Measurements from ENCODE around the gene ZBTB42. TPM values are rescaled to one million over a fixed set of nuclear protein-coding genes. Genes with fewer than 3 reads are reported as not detected.
A peak's percentile ranks its signal among the peaks of the same experiment; 100 is the strongest.

ZBTB42 gene
- total and polyA plus RNA-seq, 9 donors, result 0.42 to 18.7 (median 3.7) TPM

GRCh38 chr14:104822821-104823615 is 22.1 kb downstream of the ZBTB42 start:
- no peak overlapping the region for H3K27ac ChIP-seq
- H3K36me3 ChIP-seq, result no peaks in the 10 kb centered on the region
- intact Hi-C loops (cut with DNase I), result loop anchor here in 2 of 4 donors (5.0 kb wide), 1 partner anchor 36 kb away; no protein-coding TSS in a partner anchor
- H3K4me1 ChIP-seq (ENCODE audit: insufficient read depth), result peaks cover 6% of the 10 kb centered on the region
- 76 to 82% (median 77%) methylated on average over 22 of the region's 22 CpGs for WGBS, 3 donors
- no peak for TF ChIP-seq EP300 (IDR thresholded peaks at IDR 0.05)
- no peak for TF ChIP-seq CTCF (IDR thresholded peaks at IDR 0.05)
- no peak for TF ChIP-seq POLR2A (IDR thresholded peaks at IDR 0.05)
- H3K4me3 ChIP-seq, result no peak overlapping the region
- peak in 1 of 5 donors; percentile 30 for DNase-seq
- H3K9me3 ChIP-seq, result no peaks in the 10 kb centered on the region
- H3K27me3 ChIP-seq, result no peaks in the 10 kb centered on the region

GRCh38 chr14:104824353-104824997 is 23.6 kb downstream of the ZBTB42 start:
- no peak overlapping the region for H3K27ac ChIP-seq
- no peak overlapping the region for H3K4me3 ChIP-seq
- H3K9me3 ChIP-seq, result no peaks in the 10 kb centered on the region
- WGBS, 3 donors, result 95 to 98% (median 97%) methylated on average over 2 of the region's 2 CpGs
- TF ChIP-seq EP300 (IDR thresholded peaks at IDR 0.05) (no peak), CTCF (IDR thresholded peaks at IDR 0.05) (no peak), POLR2A (IDR thresholded peaks at IDR 0.05) (no peak)
- no peak for DNase-seq
- H3K27me3 ChIP-seq, result no peaks in the 10 kb centered on the region
- intact Hi-C loops (cut with DNase I), result loop anchor here in 2 of 4 donors (5.0 kb wide), 1 partner anchor 37 kb away; no protein-coding TSS in a partner anchor
- peaks cover 6% of the 10 kb centered on the region for H3K4me1 ChIP-seq (ENCODE audit: insufficient read depth)
- H3K36me3 ChIP-seq, result no peaks in the 10 kb centered on the region

DNA sequence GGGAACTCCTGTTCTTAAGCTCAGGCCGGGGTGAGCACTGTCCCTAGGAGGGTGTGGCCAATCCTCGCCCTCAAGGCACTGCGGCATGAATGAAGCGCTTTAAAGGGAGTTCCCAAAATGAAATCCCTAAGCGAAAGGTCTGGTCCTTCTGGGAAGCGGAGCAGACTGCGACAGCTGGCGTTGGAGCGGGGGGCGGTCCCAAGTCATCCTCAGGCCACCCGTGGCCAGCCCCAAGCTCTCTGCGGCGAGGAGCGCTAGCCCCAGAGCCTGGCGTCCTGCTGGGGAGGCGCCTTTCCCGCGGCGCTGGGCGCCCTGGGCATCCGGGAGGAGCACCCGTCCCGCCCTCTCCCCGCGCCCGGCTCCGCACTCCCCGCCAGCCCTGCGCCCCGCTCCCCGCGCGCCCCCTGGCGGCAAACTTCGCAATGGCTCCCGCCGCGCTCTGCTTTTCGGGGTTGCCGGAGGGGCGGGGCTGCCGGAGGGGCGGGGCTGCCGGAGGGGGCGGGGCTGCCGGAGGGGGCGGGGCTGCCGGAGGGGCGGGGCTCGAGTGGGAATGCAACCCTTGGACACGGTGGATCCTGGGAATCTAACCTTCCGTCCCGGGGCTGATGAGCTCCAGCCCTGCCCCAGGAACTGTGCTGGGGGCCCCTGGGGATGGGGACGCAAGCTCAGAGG is 25.4 kb downstream of the ZBTB42 start:
- DNase-seq, result peak; percentile 88 to 97 (median 95)
- Histone ChIP-seq H3K36me3 (no peaks in the 10 kb centered on the region), H3K27ac (no peak overlapping the region), H3K9me3 (no peaks in the 10 kb centered on the region), H3K4me3 (peak overlapping the region; percentile 60), H3K4me1 (ENCODE audit: insufficient read depth) (peaks cover 6% of the 10 kb centered on the region), H3K27me3 (no peaks in the 10 kb centered on the region)
- TF ChIP-seq POLR2A (IDR thresholded peaks at IDR 0.05), result no peak
- TF ChIP-seq CTCF (IDR thresholded peaks at IDR 0.05), result peak; percentile 76 to 90 (median 85)
- TF ChIP-seq EP300 (IDR thresholded peaks at IDR 0.05), result no peak
- 0 to 1% (median 1%) methylated on average over 39 to 54 of the region's 54 CpGs for WGBS, 3 donors
- intact Hi-C loops (cut with DNase I), result loop anchor here in 2 of 4 donors (2.0 kb wide), 1 partner anchor 58 kb away; no protein-coding TSS in a partner anchor

GRCh38 chr14:104826861-104827176 is 25.9 kb downstream of the ZBTB42 start:
- intact Hi-C loops (cut with DNase I), result loop anchor here in 2 of 4 donors (2.0 kb wide), 1 partner anchor 58 kb away; no protein-coding TSS in a partner anchor
- TF ChIP-seq CTCF (IDR thresholded peaks at IDR 0.05) (no peak), POLR2A (IDR thresholded peaks at IDR 0.05) (no peak), EP300 (IDR thresholded peaks at IDR 0.05) (no peak)
- Histone ChIP-seq H3K9me3 (no peaks in the 10 kb centered on the region), H3K4me1 (ENCODE audit: insufficient read depth) (peaks cover 6% of the 10 kb centered on the region), H3K27me3 (no peaks in the 10 kb centered on the region), H3K4me3 (peak overlapping the region; percentile 60), H3K27ac (no peak overlapping the region), H3K36me3 (no peaks in the 10 kb centered on the region)
- WGBS, 3 donors, result 0 to 1% (median 0%) methylated on average over 10 to 27 of the region's 27 CpGs
- DNase-seq, result no peak

Measured in ovary (tissue), 9 donors.